Measurements from ENCODE around the gene TAS2R60. TPM values are rescaled to one million over a fixed set of nuclear protein-coding genes. Genes with fewer than 3 reads are reported as not detected.

Gene TAS2R60
- total RNA-seq, 1 experiment from 2014 or later, result 0.24 TPM

DNA sequence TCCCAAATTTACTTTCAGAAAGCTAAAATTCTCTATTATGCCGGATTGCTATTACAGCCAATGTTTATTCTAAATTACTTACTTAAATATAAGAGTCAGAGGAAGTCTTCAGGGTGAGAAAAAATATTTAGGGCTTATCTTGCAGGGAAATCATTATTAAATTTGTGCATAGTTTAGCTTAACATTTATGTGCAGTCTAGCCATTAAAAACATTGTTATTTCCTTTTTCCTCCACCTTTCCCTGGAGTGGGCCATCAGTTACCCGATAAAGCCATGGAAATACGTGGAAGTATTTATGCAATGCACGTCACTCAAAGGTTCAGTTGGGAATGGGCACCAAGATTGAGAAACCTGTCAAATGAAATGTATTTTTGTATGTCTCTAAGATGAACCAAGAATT lies 9.5 kb upstream of the TAS2R60 start:
- Mint-ChIP-seq H3K9me3 (peaks cover 3% of the 10 kb centered on the region; the same call in 1 of the 2 replicates), H3K27me3 (ENCODE audit: low read depth) (no peaks in the 10 kb centered on the region), H3K27ac (no peak overlapping the region), H3K4me3 (no peak overlapping the region), H3K4me1 (peaks cover 22% of the 10 kb centered on the region), H3K36me3 (no peaks in the 10 kb centered on the region; the same call in 1 of the 2 replicates)
- DNase-seq (ENCODE audit: low spot score) (no peak), ATAC-seq (no peak)
- ChIA-PET CTCF (no interaction called here), POLR2A (interaction anchor here (0.6 kb wide), 1 partner anchor 90 kb away, joined by 3 read pairs; no protein-coding TSS in a partner anchor)
- TF ChIP-seq ZBTB43 (CRISPR knock-in tag; IDR thresholded peaks at IDR 0.05) (no peak), AFF4 (CRISPR knock-in tag; IDR thresholded peaks at IDR 0.05; ENCODE audit: borderline replicate concordance) (no peak), E2F4 (CRISPR knock-in tag; IDR thresholded peaks at IDR 0.05; ENCODE audit: borderline replicate concordance, low read depth) (no peak), CDX4 (CRISPR knock-in tag; IDR thresholded peaks at IDR 0.05; ENCODE audit: borderline replicate concordance) (no peak)

DNA sequence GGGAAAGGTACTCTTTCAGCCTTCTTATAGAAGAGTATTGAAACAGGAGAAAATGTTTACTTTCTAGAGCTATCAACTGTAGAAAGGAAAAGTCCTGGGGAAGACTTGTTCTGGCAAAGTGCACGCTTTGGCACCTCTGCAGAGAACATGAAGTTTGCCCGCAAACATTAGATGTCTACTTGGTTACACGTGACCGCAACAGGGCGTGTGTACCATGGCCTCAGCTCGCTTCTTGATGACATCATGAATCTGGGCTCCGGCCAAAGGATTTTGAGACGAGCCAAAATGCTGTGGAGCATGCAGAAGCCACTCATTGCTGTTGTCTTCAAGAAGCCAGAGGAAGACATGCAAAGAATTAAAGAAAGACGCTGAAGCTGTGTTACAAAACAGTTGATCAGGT lies 8.6 kb upstream of the TAS2R60 start:
- peaks cover 22% of the 10 kb centered on the region for H3K4me1 Mint-ChIP-seq
- no peaks in the 10 kb centered on the region for H3K27me3 Mint-ChIP-seq (ENCODE audit: low read depth)
- no peak overlapping the region for H3K4me3 Mint-ChIP-seq
- H3K27ac Mint-ChIP-seq, result no peak overlapping the region
- H3K36me3 Mint-ChIP-seq, result no peaks in the 10 kb centered on the region; the same call in 1 of the 2 replicates
- no peak for DNase-seq (ENCODE audit: low spot score)
- H3K9me3 Mint-ChIP-seq, result peaks cover 3% of the 10 kb centered on the region; the same call in 1 of the 2 replicates
- CTCF ChIA-PET, result interaction anchor here (1.3 kb wide), 1 partner anchor 18 kb away, joined by 3 read pairs; no protein-coding TSS in a partner anchor
- POLR2A ChIA-PET, result no interaction called here
- no peak for ATAC-seq
- TF ChIP-seq TP53 (CRISPR knock-in tag; IDR thresholded peaks at IDR 0.05), result no peak
- no peak for TF ChIP-seq ZNF138 (CRISPR knock-in tag; conservative IDR thresholded peaks at IDR 0.05)
- TF ChIP-seq TCF7 (CRISPR knock-in tag; IDR thresholded peaks at IDR 0.05; ENCODE audit: low read depth), result no peak
- TF ChIP-seq, protein P1, sequence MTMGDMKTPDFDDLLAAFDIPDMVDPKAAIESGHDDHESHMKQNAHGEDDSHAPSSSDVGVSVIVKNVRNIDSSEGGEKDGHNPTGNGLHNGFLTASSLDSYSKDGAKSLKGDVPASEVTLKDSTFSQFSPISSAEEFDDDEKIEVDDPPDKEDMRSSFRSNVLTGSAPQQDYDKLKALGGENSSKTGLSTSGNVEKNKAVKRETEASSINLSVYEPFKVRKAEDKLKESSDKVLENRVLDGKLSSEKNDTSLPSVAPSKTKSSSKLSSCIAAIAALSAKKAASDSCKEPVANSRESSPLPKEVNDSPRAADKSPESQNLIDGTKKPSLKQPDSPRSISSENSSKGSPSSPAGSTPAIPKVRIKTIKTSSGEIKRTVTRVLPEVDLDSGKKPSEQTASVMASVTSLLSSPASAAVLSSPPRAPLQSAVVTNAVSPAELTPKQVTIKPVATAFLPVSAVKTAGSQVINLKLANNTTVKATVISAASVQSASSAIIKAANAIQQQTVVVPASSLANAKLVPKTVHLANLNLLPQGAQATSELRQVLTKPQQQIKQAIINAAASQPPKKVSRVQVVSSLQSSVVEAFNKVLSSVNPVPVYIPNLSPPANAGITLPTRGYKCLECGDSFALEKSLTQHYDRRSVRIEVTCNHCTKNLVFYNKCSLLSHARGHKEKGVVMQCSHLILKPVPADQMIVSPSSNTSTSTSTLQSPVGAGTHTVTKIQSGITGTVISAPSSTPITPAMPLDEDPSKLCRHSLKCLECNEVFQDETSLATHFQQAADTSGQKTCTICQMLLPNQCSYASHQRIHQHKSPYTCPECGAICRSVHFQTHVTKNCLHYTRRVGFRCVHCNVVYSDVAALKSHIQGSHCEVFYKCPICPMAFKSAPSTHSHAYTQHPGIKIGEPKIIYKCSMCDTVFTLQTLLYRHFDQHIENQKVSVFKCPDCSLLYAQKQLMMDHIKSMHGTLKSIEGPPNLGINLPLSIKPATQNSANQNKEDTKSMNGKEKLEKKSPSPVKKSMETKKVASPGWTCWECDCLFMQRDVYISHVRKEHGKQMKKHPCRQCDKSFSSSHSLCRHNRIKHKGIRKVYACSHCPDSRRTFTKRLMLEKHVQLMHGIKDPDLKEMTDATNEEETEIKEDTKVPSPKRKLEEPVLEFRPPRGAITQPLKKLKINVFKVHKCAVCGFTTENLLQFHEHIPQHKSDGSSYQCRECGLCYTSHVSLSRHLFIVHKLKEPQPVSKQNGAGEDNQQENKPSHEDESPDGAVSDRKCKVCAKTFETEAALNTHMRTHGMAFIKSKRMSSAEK (CRISPR knock-in tag; IDR thresholded peaks at IDR 0.05; ENCODE audit: borderline replicate concordance), result no peak
- TF ChIP-seq, protein P2, sequence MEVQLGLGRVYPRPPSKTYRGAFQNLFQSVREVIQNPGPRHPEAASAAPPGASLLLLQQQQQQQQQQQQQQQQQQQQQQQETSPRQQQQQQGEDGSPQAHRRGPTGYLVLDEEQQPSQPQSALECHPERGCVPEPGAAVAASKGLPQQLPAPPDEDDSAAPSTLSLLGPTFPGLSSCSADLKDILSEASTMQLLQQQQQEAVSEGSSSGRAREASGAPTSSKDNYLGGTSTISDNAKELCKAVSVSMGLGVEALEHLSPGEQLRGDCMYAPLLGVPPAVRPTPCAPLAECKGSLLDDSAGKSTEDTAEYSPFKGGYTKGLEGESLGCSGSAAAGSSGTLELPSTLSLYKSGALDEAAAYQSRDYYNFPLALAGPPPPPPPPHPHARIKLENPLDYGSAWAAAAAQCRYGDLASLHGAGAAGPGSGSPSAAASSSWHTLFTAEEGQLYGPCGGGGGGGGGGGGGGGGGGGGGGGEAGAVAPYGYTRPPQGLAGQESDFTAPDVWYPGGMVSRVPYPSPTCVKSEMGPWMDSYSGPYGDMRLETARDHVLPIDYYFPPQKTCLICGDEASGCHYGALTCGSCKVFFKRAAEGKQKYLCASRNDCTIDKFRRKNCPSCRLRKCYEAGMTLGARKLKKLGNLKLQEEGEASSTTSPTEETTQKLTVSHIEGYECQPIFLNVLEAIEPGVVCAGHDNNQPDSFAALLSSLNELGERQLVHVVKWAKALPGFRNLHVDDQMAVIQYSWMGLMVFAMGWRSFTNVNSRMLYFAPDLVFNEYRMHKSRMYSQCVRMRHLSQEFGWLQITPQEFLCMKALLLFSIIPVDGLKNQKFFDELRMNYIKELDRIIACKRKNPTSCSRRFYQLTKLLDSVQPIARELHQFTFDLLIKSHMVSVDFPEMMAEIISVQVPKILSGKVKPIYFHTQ (CRISPR knock-in tag; IDR thresholded peaks at IDR 0.05), result no peak
- no peak for TF ChIP-seq OVOL2 (CRISPR knock-in tag; IDR thresholded peaks at IDR 0.05; ENCODE audit: borderline replicate concordance)
- TF ChIP-seq ZNF219 (CRISPR knock-in tag; IDR thresholded peaks at IDR 0.05; ENCODE audit: borderline replicate concordance), result no peak
- TF ChIP-seq, protein P3, sequence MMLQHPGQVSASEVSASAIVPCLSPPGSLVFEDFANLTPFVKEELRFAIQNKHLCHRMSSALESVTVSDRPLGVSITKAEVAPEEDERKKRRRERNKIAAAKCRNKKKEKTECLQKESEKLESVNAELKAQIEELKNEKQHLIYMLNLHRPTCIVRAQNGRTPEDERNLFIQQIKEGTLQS (CRISPR knock-in tag; conservative IDR thresholded peaks at IDR 0.05), result no peak
- TF ChIP-seq, protein P4, sequence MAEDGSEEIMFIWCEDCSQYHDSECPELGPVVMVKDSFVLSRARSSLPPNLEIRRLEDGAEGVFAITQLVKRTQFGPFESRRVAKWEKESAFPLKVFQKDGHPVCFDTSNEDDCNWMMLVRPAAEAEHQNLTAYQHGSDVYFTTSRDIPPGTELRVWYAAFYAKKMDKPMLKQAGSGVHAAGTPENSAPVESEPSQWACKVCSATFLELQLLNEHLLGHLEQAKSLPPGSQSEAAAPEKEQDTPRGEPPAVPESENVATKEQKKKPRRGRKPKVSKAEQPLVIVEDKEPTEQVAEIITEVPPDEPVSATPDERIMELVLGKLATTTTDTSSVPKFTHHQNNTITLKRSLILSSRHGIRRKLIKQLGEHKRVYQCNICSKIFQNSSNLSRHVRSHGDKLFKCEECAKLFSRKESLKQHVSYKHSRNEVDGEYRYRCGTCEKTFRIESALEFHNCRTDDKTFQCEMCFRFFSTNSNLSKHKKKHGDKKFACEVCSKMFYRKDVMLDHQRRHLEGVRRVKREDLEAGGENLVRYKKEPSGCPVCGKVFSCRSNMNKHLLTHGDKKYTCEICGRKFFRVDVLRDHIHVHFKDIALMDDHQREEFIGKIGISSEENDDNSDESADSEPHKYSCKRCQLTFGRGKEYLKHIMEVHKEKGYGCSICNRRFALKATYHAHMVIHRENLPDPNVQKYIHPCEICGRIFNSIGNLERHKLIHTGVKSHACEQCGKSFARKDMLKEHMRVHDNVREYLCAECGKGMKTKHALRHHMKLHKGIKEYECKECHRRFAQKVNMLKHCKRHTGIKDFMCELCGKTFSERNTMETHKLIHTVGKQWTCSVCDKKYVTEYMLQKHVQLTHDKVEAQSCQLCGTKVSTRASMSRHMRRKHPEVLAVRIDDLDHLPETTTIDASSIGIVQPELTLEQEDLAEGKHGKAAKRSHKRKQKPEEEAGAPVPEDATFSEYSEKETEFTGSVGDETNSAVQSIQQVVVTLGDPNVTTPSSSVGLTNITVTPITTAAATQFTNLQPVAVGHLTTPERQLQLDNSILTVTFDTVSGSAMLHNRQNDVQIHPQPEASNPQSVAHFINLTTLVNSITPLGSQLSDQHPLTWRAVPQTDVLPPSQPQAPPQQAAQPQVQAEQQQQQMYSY (CRISPR knock-in tag; IDR thresholded peaks at IDR 0.05), result no peak

Data from WTC11 (cell line).